Stimulated activated naive CD8-positive, alpha-beta T cell treated with anti-CD3 and anti-CD28 coated beads, Interleukin-15, Interleukin-2, amounts not matched to agents 100 ng/mL and 50 ng/mL, for 24 hours (primary cell): ENCODE measurements around the gene ATP9B.

Experiments
- H3K27ac Mint-ChIP-seq: one replicate; pipeline ENCODE4 v1.8.0; 2021; ENCODE audit warnings: mild to moderate bottlenecking, mixed read lengths
- H3K27me3 Mint-ChIP-seq: one replicate; pipeline ENCODE4 v1.8.0; 2021; ENCODE audit warnings: mixed read lengths
- H3K36me3 Mint-ChIP-seq: one replicate; pipeline ENCODE4 v1.8.0; 2021; ENCODE audit warnings: low read depth, mixed read lengths
- H3K4me1 Mint-ChIP-seq: one replicate; pipeline ENCODE4 v1.8.0; 2021; ENCODE audit warnings: low read depth, mixed read lengths
- H3K4me3 Mint-ChIP-seq: one replicate; pipeline ENCODE4 v1.8.0; 2021; ENCODE audit warnings: mild to moderate bottlenecking, mixed read lengths
- H3K9me3 Mint-ChIP-seq: one replicate; pipeline ENCODE4 v1.8.0; 2021; ENCODE audit warnings: mixed read lengths

Gene ATP9B

DNA sequence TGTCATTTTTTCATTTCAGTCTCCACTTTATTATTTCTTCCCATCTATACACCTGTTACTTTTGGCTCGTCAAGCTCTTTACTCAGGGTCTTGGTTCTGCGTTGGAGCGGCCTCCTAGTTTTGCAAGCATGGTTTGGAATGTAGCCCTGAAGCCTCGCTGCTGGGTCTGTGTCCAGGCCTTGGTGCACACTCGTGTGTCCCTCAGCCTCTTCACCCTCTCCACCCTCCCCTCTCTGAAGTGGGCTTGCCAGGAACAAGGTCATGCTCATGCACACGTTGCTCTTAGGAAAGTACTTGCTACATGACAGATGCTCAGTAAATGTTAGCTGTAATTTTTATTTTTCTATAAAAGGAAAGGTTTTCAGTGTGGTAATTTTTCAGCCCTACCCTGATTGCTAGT lies 147.0 kb downstream of the ATP9B start:
- Mint-ChIP-seq H3K4me1 (no peaks in the 10 kb centered on the region), H3K9me3 (no peaks in the 10 kb centered on the region), H3K36me3 (peaks cover 34% of the 10 kb centered on the region), H3K4me3 (no peak overlapping the region), H3K27ac (no peak overlapping the region), H3K27me3 (no peaks in the 10 kb centered on the region)

DNA sequence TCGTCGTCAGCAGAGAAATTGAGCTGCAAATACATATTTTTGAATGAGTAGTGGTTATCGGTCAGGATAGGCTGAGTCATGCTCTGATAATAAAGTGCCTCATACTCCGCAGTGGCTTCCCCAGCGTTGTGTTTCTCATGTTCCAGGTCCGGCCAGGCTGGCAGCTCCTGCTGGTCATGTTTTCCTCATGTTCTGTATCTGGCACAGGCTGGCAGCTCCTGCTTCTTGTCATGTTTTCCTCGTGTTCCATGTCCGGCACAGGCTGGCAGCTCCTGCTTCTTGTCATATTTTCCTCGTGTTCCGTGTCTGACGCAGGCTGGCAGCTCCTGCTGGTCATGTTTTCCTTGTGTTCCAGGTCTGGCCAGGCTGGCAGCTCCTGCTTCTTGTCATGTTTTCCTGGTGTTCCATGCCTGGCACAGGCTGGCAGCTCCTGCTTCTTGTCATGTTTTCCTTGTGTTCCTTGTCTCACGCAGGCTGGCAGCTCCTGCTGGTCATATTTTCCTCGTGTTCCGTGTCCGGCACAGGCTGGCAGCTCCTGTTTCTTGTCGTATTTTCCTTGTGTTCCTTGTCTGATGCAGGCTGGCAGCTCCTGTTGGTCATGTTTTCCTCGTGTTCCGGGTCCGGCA lies 148.9 kb downstream of the ATP9B start:
- Mint-ChIP-seq H3K4me1 (no peaks in the 10 kb centered on the region), H3K4me3 (no peak overlapping the region), H3K9me3 (no peaks in the 10 kb centered on the region), H3K36me3 (peaks cover 42% of the 10 kb centered on the region), H3K27me3 (no peaks in the 10 kb centered on the region), H3K27ac (no peak overlapping the region)

DNA sequence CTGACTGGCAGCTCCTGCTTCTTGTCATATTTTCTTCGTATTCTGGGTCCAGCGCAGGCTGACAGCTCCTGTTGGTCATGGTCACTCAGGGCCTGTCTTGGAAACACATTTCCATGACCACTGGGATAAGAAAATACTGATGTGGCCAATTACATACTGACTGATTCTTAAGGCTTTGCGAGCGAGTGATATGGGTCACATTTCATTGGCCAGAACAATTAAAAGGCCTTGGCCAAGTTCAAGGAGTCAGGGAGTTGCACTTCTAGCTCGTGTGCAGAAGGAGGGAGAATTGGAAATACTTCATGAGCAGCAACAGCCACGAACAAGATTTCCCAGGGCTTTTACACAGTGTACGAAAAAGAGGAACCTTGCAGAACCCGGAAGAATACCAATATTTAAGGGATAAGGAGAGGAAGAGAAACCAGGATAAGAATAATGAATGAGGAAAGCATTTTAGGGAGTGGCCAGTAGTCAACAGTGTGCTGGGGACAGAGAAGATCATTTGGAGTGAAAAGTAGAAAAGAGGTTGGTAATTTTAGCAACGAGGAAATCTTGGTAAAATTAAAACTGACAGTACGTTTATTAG lies 149.5 kb downstream of the ATP9B start:
- H3K27me3 Mint-ChIP-seq = no peaks in the 10 kb centered on the region
- H3K36me3 Mint-ChIP-seq = peaks cover 42% of the 10 kb centered on the region
- H3K27ac Mint-ChIP-seq = no peak overlapping the region
- H3K9me3 Mint-ChIP-seq = no peaks in the 10 kb centered on the region
- no peak overlapping the region for H3K4me3 Mint-ChIP-seq
- no peaks in the 10 kb centered on the region for H3K4me1 Mint-ChIP-seq

DNA sequence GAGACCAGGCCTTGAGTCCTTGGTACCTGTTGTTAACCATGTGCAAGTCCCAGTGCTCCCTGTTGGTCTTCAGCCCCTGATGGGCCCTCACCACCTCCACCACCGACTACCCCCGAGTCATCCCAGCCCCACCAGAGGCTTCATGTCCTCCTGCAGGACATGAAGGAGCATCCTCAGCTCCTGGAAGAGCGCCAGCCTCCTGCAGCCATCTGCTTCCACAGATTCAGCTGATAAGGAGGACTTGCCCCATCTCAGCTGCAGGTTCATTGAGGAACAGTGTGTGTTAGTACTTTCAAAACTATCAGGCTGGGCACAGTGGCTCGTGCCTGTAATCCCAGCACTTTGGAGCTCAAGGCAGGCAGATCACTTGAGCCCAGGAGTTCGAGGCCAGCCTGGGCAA lies 151.9 kb downstream of the ATP9B start:
- H3K27ac Mint-ChIP-seq = no peak overlapping the region
- no peaks in the 10 kb centered on the region for H3K27me3 Mint-ChIP-seq
- H3K36me3 Mint-ChIP-seq = peaks cover 46% of the 10 kb centered on the region
- H3K4me3 Mint-ChIP-seq = no peak overlapping the region
- no peaks in the 10 kb centered on the region for H3K4me1 Mint-ChIP-seq
- H3K9me3 Mint-ChIP-seq = no peaks in the 10 kb centered on the region

DNA sequence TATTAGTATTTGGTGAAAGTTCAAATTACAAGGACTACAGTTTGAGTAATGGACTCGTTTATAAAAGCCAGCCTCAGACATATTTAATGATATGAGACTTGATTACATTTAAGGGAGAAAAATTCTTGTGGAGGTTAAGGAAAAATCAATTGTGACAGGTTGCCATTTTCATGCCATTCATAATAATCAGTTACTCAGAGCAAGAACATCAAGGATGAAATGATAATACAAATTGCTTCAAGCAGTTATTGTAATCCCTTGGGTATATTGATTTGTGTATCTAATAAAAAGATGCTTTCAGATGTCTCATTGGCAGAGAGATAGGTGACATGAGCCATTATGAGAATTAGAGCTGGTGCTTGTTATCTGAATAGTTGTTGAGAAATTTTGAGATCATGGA lies 153.6 kb downstream of the ATP9B start:
- Mint-ChIP-seq H3K27ac (no peak overlapping the region), H3K9me3 (no peaks in the 10 kb centered on the region), H3K4me1 (no peaks in the 10 kb centered on the region), H3K27me3 (no peaks in the 10 kb centered on the region), H3K36me3 (peaks cover 40% of the 10 kb centered on the region), H3K4me3 (no peak overlapping the region)

DNA sequence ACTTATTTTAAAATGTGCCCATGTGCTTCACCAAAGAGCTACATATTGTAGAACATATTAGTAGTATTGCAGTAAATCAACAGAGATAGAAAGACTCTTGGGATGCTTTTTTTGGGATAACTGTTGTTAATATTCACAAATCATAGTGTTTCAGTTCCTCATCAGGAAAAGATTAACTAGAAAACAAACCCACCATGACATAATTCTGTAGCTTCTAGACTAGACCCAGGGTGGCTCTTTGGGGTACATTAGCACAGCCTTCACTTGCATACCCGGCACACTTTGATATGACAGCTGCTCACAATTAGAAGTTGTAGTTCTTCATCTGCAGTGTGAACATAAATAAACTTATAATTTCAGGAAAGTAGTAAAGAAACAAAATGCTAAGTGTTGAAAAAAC lies 154.2 kb downstream of the ATP9B start:
- Mint-ChIP-seq H3K27me3 (no peaks in the 10 kb centered on the region), H3K4me1 (no peaks in the 10 kb centered on the region), H3K36me3 (peaks cover 38% of the 10 kb centered on the region), H3K9me3 (no peaks in the 10 kb centered on the region), H3K27ac (no peak overlapping the region), H3K4me3 (no peak overlapping the region)

DNA sequence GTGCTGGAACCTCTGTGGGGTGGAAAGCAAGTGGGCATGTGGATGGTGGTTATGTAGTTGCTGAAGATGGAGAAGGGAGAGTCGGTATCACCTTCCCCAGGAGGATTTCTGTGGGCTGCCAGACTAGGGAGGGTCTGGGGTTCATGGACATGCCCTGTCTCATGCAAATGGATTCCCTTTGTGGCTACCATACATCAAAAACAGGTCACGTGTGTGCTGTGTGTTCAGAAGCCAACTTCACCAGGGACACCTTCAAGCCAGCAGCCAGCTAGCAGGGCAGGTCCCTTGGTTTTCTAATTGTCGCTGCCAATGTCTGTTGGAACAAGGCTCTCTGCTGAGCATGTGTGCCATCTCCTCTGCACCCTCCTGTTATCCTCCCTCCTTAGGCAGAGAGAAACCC lies 155.2 kb downstream of the ATP9B start:
- H3K27ac Mint-ChIP-seq = no peak overlapping the region
- peaks cover 32% of the 10 kb centered on the region for H3K36me3 Mint-ChIP-seq
- H3K9me3 Mint-ChIP-seq = no peaks in the 10 kb centered on the region
- H3K27me3 Mint-ChIP-seq = no peaks in the 10 kb centered on the region
- H3K4me3 Mint-ChIP-seq = no peak overlapping the region
- H3K4me1 Mint-ChIP-seq = no peaks in the 10 kb centered on the region

DNA sequence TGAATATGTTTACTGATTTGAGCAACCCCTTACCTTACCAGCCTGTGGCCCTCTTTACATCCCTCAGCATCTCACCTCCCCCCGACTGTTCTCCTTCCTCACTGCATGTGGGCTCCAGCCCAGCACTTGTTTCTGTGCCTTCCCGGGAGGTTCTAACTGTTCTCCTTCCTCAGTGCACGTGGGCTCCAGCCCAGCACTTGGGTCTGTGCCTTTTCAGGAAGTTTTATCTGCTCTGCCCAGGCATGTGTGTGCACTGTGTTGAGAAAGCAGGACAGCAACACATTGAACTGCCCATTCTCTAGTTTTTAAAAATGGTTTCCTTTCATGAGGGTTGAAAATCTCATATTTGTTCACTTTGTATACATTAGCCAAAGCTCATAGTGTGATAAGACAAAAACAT lies 158.4 kb downstream of the ATP9B start:
- H3K27me3 Mint-ChIP-seq = no peaks in the 10 kb centered on the region
- H3K27ac Mint-ChIP-seq = no peak overlapping the region
- peaks cover 21% of the 10 kb centered on the region for H3K36me3 Mint-ChIP-seq
- no peak overlapping the region for H3K4me3 Mint-ChIP-seq
- no peaks in the 10 kb centered on the region for H3K9me3 Mint-ChIP-seq
- no peaks in the 10 kb centered on the region for H3K4me1 Mint-ChIP-seq

DNA sequence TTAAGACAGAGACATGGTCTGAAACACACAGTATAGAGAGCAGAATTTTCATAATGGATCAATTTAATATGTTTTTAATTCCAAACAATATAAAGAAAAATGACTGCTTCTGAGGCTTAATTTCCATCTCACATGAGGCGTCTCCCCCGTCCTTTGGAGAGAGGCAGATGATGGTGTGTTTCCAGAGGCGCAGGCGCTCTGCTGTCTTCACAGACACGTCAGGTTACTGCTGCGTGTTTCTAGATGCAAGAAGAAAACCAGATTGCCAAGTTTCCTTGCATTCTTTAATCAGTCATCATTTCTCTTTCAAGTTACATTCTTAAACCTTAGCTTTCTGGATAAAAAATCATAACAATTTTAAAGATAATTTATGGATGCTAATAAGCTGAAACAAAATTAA lies 160.2 kb downstream of the ATP9B start:
- Mint-ChIP-seq H3K4me3 (no peak overlapping the region), H3K27ac (no peak overlapping the region), H3K4me1 (no peaks in the 10 kb centered on the region), H3K9me3 (no peaks in the 10 kb centered on the region), H3K27me3 (no peaks in the 10 kb centered on the region), H3K36me3 (peaks cover 18% of the 10 kb centered on the region)

DNA sequence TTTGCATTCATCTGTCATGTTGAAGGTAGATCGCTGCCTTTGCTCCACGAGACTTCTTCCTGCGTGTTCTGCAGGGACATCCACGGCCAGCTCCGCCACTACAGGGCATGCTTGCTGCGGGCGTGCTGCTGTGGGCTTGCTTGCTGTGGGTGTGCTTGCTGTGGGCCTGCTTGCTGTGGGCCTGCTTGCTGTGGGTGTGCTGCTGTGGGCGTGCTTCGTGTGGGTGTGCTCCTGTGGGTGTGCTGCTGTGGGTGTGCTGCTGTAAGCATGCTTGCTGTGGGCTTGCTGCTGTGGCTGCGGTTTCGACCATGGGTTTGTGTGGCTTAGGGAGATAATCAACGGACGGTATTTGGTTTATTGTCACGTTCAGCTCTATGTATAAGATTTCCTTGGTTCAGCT lies 165.2 kb downstream of the ATP9B start:
- Mint-ChIP-seq H3K27me3 (no peaks in the 10 kb centered on the region), H3K9me3 (no peaks in the 10 kb centered on the region), H3K4me1 (no peaks in the 10 kb centered on the region), H3K36me3 (peaks cover 7% of the 10 kb centered on the region), H3K4me3 (no peak overlapping the region), H3K27ac (no peak overlapping the region)

DNA sequence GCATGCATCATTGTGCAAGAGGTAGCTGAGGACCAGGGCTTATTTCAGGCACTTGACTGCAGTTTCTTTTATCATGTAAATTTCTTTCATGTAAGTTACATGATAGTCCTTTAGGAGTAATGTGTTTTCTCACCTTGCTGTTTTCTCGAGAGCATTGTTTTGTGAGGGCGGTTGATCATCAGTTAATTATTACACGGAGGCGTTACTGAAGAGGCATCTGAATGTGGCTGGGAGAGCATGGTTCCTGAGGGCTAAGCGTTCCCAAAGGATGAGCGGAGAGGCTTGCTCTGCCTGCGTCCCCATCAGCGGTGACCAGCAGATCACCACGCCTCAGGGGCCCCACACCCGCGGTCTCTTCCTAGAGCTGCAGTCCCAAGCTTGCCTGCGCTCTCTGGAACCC lies 170.4 kb downstream of the ATP9B start:
- Mint-ChIP-seq H3K27ac (no peak overlapping the region), H3K9me3 (no peaks in the 10 kb centered on the region), H3K4me3 (no peak overlapping the region), H3K36me3 (no peaks in the 10 kb centered on the region), H3K27me3 (no peaks in the 10 kb centered on the region), H3K4me1 (no peaks in the 10 kb centered on the region)

DNA sequence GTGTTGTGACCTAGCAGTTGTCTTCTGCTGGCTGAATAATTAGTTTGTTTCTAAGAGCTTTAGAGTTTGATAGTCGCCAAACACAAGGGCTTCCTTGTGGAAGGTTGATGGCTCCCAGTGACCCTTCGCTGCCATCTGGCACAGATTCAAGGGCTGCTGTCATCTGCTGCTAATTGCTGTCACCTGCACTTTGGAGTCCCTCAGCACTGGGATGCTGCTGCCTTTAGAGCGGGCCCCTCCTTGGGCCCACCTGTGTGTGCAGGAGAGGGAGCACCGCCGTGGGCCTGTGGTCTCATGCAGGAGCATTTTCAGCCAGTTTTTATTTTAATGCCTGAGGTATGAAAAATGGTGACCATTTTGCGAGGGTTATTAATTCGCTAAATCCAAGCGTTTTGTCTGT lies 172.6 kb downstream of the ATP9B start:
- Mint-ChIP-seq H3K4me3 (no peak overlapping the region), H3K27ac (no peak overlapping the region), H3K4me1 (peaks cover 5% of the 10 kb centered on the region), H3K9me3 (no peaks in the 10 kb centered on the region), H3K36me3 (no peaks in the 10 kb centered on the region), H3K27me3 (no peaks in the 10 kb centered on the region)

DNA sequence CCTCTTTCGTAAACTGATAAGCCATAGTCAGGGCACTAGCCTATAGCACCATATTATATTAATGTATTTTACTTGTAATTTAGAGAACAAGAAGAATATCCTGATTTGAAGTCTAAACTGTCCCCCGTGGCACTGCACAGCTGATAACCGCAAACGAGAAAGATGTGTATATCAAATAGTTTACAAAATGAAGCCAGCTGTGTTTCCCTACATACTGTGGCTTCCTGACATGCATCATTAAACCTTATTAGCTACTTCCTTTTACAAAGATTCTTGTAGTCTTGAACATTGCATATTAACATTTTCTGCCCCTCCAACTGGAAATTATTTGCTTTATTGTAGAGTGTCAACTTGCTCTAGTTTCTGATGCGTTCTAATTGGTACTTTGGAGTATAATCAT lies 173.1 kb downstream of the ATP9B start:
- no peak overlapping the region for H3K27ac Mint-ChIP-seq
- no peaks in the 10 kb centered on the region for H3K27me3 Mint-ChIP-seq
- no peak overlapping the region for H3K4me3 Mint-ChIP-seq
- no peaks in the 10 kb centered on the region for H3K36me3 Mint-ChIP-seq
- H3K9me3 Mint-ChIP-seq = no peaks in the 10 kb centered on the region
- peaks cover 7% of the 10 kb centered on the region for H3K4me1 Mint-ChIP-seq

DNA sequence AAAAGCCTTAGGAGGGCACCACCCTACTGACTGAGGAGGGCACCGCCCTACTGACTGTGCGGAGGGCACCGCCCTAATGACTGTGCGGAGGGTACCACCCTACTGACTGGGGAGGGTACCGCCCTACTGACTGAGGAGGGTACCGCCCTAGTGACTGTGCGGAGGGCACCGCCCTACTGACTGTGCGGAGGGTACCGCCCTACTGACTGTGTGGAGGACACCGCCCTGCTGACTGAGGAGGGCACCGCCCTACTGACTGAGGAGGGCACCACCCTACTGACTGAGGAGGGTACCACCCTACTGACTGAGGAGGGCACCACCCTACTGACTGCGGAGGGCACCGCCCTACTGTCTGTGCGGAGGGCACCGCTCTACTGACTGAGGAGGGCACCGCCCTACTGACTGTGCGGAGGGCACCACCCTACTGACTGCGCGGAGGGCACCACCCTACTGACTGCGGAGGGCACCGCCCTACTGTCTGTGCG lies 176.4 kb downstream of the ATP9B start:
- Mint-ChIP-seq H3K27ac (no peak overlapping the region), H3K36me3 (no peaks in the 10 kb centered on the region), H3K27me3 (no peaks in the 10 kb centered on the region), H3K4me1 (peaks cover 21% of the 10 kb centered on the region), H3K4me3 (no peak overlapping the region), H3K9me3 (no peaks in the 10 kb centered on the region)

DNA sequence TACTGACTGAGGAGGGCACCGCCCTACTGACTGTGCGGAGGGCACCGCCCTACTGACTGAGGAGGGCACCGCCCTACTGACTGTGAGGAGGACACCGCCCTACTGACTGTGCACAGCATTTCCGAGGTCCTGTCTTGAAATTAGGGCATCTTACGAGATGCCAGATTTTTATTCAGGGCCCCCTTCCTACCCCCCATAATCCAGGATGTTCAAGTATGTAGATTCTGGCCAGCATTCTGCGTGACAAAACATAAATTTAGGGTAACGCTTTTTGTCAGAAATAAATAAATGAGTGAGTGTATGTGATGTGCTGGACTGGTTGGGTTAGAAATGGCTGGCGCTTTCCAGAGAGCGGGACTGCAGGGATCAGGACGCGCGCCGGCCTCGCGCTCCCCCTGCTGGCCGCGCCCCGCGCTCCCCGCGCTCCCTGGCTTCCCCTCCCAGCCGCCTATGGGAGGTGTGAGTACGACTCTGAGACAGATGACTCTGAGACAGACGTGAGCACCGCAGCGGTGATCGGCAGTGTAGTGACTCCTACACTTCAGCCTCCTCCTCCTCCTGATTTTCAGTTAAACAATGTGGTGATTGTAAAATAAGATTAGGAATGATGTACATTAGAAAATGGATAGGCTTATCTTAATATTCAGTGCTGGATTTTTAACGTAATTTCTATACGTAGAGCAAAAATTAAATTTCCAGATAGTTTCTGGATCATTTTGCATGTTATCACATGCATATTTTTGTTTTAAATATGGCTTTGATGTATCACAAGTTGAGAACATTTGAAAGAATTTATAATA lies 177.3 kb downstream of the ATP9B start:
- peak overlapping the region; percentile 56 for H3K27ac Mint-ChIP-seq
- no peaks in the 10 kb centered on the region for H3K9me3 Mint-ChIP-seq
- no peaks in the 10 kb centered on the region for H3K36me3 Mint-ChIP-seq
- no peaks in the 10 kb centered on the region for H3K27me3 Mint-ChIP-seq
- peak overlapping the region; percentile 62 for H3K4me3 Mint-ChIP-seq
- peaks cover 26% of the 10 kb centered on the region for H3K4me1 Mint-ChIP-seq
